Spinal cord (tissue), 10 donors: ENCODE results near the gene PRR20G. TPM values are rescaled to one million over a fixed set of nuclear protein-coding genes. Genes with fewer than 3 reads are reported as not detected.

ENCODE experiments used
- DNase-seq, 6 donors: peaks; one replicate each; pipeline versions ENCODE4 v3.0.0 to v3.0.0-alpha.2; 2013 to 2015; ENCODE audit warnings: low spot score in 6 of 6, low read depth in 4 of 6
- H3K27ac ChIP-seq: one replicate; pipeline ENCODE4 v1.5.1; 2013; ENCODE audit warnings: low read depth, low read length, control low read depth
- H3K27me3 ChIP-seq: one replicate; pipeline ENCODE4 v1.6.1; 2013; ENCODE audit warnings: low read length; ENCODE audit not compliant: control insufficient read depth, insufficient read depth
- H3K36me3 ChIP-seq: one replicate; pipeline ENCODE4 v1.6.1; 2013; ENCODE audit warnings: low read length; ENCODE audit not compliant: control insufficient read depth, insufficient read depth
- H3K4me1 ChIP-seq: one replicate; pipeline ENCODE4 v1.6.1; 2013; ENCODE audit warnings: low read length; ENCODE audit not compliant: control insufficient read depth, insufficient read depth
- H3K4me3 ChIP-seq: one replicate; pipeline ENCODE4 v1.5.1; 2013; ENCODE audit warnings: low read depth, low read length, control low read depth
- H3K9me3 ChIP-seq: one replicate; pipeline ENCODE4 v1.6.1; 2013; ENCODE audit warnings: low read length; ENCODE audit not compliant: control insufficient read depth, insufficient read depth
- WGBS: methylation state at CpG from one replicate; pipeline ENCODE4 v1.1.5; 2013; ENCODE audit warnings: missing lambda C conversion rate; ENCODE audit not compliant: insufficient coverage; 5-methylcytosine and 5-hydroxymethylcytosine counted together
- polyA plus RNA-seq, 2 donors: library from polyadenylated mRNA; unstranded; fragments of 120-200 nt; gene quantifications; one replicate each; pipeline ENCODE4 v1.2.1, GENCODE V29; 2013; ENCODE audit not compliant: insufficient read length in 2 of 2
- total RNA-seq, 2 donors: library from RNA; depleted of rRNA in 1 of 2; stranded (reverse); fragments of 120-200 nt in 1 of 2; fragments of >200 nt in 1 of 2; gene quantifications; one replicate each; pipeline versions ENCODE4 v1.2.3 to v1.2.4, GENCODE V29; 2013 to 2014
- donor health status: healthy.

PRR20G gene
- total and polyA plus RNA-seq, 4 donors = not detected

DNA sequence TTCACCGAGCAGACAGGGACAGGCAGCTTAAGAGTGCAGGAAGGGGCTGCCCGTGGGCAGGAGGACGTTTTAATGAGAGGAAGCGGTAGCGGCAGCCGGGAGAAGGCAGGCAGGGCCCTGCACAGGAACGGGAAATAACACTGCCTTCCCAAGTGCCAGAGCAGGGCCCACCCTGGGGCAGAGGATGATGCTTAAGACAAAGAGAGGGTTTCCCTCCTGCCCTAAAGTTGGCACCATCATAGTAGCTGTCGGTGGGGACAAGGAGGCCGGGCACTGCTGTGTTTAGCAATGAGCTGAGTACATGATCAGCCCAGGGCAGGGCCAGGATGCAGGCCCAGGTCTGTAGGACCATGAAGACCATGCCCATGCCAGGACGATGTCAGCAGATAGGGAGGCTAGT, 21.7 kb downstream of the PRR20G start:
- peaks cover 2% of the 10 kb centered on the region for H3K9me3 ChIP-seq
- peaks cover 16% of the 10 kb centered on the region for H3K4me1 ChIP-seq
- H3K4me3 ChIP-seq = no peak overlapping the region
- no peaks in the 10 kb centered on the region for H3K36me3 ChIP-seq
- no peaks in the 10 kb centered on the region for H3K27me3 ChIP-seq
- H3K27ac ChIP-seq = no peak overlapping the region
- 77% methylated on average over 10 of the region's 10 CpGs for WGBS
- no peak for DNase-seq

DNA sequence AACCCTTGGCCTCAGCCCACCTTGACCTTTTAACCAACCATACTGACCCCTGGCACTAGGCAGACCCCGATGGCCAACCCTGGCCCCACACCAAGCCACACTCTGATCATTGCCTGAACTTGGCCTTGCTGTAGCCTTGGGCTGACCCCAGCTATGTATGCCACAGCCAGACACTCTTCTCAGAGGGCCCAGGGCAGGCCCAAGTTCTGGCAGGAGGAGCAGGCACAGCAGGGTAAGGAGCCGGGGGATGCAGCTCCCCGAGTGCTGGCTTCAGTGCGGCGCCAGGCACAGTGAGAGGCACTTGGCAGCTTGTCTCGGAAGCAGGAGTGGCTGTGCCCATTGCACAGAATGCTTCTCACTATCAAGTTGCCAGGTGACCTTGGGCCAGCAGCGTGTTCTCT, 22.3 kb downstream of the PRR20G start:
- no peak overlapping the region for H3K27ac ChIP-seq
- DNase-seq = no peak
- 82% methylated on average over 7 of the region's 7 CpGs for WGBS
- H3K27me3 ChIP-seq = no peaks in the 10 kb centered on the region
- no peak overlapping the region for H3K4me3 ChIP-seq
- H3K36me3 ChIP-seq = no peaks in the 10 kb centered on the region
- H3K4me1 ChIP-seq = peaks cover 20% of the 10 kb centered on the region
- peaks cover 2% of the 10 kb centered on the region for H3K9me3 ChIP-seq

DNA sequence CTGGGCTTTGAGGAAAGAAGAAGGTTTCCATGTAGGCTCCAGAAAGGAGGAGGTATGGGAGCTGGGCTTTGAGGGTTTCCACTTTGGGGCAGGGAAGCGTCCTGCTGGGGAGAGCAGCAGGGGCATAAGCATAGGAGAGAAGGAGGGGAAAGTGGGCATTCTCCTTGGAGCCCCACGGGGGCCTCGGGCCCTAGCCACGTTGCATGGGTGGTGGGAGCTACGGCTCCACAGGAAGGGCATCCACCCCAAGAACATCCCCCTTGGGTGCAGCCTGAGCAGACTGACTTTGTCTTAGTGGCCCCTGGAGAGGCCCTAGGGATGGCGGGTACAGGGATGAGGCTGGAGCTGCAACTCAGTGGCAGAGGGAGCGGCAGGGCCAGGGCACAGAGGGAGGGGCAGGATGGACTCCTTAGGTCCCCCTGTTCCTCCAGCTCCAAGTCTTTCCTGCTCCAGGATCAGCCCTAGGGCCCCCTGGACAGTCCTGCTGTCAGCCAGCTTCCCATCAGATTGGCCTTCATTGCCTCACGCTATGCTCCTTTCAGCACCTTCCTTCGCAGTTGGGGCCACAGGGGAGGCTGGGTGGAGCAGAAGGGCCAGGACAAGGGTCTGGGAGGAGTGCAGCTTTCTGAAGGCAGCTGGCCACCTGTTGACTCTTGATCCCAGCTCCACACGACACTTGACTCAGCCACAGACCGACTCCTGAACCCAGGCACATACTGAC, 22.9 kb downstream of the PRR20G start:
- Histone ChIP-seq H3K36me3 (no peaks in the 10 kb centered on the region), H3K4me3 (no peak overlapping the region), H3K27me3 (no peaks in the 10 kb centered on the region), H3K4me1 (peaks cover 20% of the 10 kb centered on the region), H3K27ac (no peak overlapping the region), H3K9me3 (no peaks in the 10 kb centered on the region)
- no peak for DNase-seq
- WGBS = 94% methylated on average over 9 of the region's 11 CpGs

GRCh38 chr3:127264292-127264691, 23.6 kb downstream of the PRR20G start:
- Histone ChIP-seq H3K9me3 (no peaks in the 10 kb centered on the region), H3K27ac (no peak overlapping the region), H3K4me1 (peaks cover 20% of the 10 kb centered on the region), H3K4me3 (no peak overlapping the region), H3K36me3 (no peaks in the 10 kb centered on the region), H3K27me3 (no peaks in the 10 kb centered on the region)
- 57% methylated on average over 5 of the region's 5 CpGs for WGBS
- DNase-seq = no peak

GRCh38 chr3:127263586-127264231, 24.1 kb downstream of the PRR20G start:
- no peaks in the 10 kb centered on the region for H3K9me3 ChIP-seq
- H3K27ac ChIP-seq = no peak overlapping the region
- H3K4me1 ChIP-seq = peaks cover 20% of the 10 kb centered on the region
- H3K27me3 ChIP-seq = no peaks in the 10 kb centered on the region
- 62% methylated on average over 9 of the region's 9 CpGs for WGBS
- H3K36me3 ChIP-seq = no peaks in the 10 kb centered on the region
- no peak overlapping the region for H3K4me3 ChIP-seq
- peak in 2 of 6 donors; percentile 8 to 38 for DNase-seq

DNA sequence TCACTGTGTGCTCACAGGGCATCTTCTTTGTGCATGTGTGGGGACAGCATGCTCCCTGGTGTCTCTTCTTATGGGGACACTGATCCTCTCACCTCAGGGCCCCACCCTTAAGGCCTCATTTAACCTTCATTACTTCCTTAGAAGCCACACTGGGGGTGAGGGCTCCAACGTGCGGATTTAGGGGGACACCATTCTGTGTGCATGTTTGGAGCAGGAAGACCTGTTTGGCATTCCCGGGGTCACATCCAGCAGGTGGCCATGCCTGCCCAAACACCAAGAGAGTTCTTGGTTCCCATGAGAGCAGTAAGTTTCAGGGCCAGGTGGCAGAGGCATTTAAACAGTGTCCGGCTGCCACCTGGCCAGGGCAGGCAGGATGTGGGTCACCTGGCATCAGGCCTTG, 24.8 kb downstream of the PRR20G start:
- Histone ChIP-seq H3K27ac (no peak overlapping the region), H3K36me3 (no peaks in the 10 kb centered on the region), H3K4me1 (peaks cover 20% of the 10 kb centered on the region), H3K9me3 (no peaks in the 10 kb centered on the region), H3K4me3 (no peak overlapping the region), H3K27me3 (no peaks in the 10 kb centered on the region)
- DNase-seq = no peak
- WGBS = 96% methylated on average over 4 of the region's 4 CpGs

DNA sequence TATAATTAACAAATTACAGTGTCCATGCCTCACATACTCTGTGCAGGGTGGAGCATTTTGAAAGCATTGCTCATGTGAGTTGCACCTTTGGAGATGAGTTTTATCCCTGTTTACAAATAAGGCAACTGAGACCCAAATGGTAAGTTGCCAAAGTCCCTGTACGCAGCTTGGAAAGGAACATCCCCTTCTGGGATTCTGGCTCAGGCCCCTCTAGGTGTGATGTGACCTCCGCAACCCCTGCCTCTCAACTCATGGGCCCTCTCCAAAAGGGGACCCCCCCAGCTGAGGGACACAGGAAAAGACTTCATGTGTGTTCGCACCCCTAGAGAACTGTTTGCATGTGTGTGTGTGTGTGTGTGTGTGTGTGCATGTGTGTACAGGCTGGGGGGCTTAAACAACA, 25.3 kb downstream of the PRR20G start:
- Histone ChIP-seq H3K4me1 (peaks cover 23% of the 10 kb centered on the region), H3K27ac (no peak overlapping the region), H3K4me3 (no peak overlapping the region), H3K27me3 (no peaks in the 10 kb centered on the region), H3K36me3 (no peaks in the 10 kb centered on the region), H3K9me3 (no peaks in the 10 kb centered on the region)
- WGBS = no CpG with 5 or more reads among the region's 3 CpGs
- DNase-seq = no peak

DNA sequence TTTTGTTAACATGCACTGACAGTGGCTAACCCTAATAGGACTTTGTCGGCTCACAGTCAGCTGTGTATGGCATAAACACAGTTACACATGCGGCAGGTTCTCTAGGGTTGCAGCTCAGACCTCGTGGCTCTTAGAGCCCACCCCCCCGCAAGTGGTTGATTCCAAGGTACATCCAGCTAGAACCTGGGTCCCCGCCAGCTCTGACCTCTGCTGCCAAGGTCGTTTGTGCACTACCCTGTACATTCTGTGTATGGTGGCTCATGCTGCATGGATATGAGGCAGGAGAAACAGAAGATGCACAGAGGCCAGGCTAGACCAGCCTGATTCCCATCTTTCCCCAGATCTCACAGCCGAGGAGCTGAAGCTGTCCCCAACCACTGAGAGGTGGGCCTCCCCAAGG, 25.9 kb downstream of the PRR20G start:
- peaks cover 23% of the 10 kb centered on the region for H3K4me1 ChIP-seq
- H3K9me3 ChIP-seq = no peaks in the 10 kb centered on the region
- no peak overlapping the region for H3K27ac ChIP-seq
- WGBS = 82% methylated on average over 6 of the region's 7 CpGs
- H3K27me3 ChIP-seq = no peaks in the 10 kb centered on the region
- no peaks in the 10 kb centered on the region for H3K36me3 ChIP-seq
- H3K4me3 ChIP-seq = no peak overlapping the region
- DNase-seq = no peak

DNA sequence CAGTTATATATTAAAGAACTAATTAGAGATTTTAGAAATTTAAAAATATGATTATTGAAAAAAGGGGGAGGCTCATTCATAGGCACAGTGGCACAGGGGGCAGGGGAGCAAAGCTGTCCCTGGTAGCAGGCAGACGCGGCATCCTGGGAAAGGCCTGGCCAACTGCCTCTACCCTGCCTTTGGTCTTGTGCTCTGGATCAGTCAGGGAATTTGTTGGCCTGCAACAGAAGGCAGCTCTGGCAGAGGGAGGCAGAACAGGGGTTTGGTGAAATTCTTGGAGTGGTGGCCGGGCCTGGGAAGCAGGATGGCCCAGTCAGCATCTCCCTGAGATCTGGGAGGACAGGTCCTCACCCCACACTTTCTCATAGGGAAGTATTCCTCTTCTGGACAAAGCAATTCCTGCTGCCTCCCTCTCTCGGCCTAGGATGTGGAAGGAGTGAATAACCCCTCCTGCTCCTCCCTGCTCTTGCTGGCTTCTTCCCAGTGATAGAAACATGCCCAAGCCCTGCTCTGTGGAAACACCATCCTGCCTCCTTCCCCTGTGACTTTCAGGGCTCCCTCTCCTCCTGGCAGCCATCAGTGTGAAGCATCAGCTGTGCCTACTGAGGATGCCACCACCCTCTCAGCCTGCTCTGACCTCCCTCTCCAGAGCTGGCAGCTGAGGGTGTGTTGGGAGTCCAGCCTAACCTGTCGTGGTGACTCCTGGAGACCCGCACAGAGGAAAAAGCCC, 26.9 kb downstream of the PRR20G start:
- H3K4me3 ChIP-seq = no peak overlapping the region
- H3K4me1 ChIP-seq = peaks cover 23% of the 10 kb centered on the region
- peak in 1 of 6 donors; percentile 44 for DNase-seq
- H3K27ac ChIP-seq = no peak overlapping the region
- 72% methylated on average over 6 of the region's 6 CpGs for WGBS
- H3K9me3 ChIP-seq = no peaks in the 10 kb centered on the region
- no peaks in the 10 kb centered on the region for H3K27me3 ChIP-seq
- H3K36me3 ChIP-seq = no peaks in the 10 kb centered on the region
